CD4-positive, alpha-beta T cell treated with Interleukin-17A for 1 hour (primary cell): ENCODE measurements around the gene PARVB.

ENCODE experiments used
- DNase-seq: peaks from one replicate; pipeline ENCODE4 v3.0.0-alpha.2; 2020

The PARVB gene

DNA sequence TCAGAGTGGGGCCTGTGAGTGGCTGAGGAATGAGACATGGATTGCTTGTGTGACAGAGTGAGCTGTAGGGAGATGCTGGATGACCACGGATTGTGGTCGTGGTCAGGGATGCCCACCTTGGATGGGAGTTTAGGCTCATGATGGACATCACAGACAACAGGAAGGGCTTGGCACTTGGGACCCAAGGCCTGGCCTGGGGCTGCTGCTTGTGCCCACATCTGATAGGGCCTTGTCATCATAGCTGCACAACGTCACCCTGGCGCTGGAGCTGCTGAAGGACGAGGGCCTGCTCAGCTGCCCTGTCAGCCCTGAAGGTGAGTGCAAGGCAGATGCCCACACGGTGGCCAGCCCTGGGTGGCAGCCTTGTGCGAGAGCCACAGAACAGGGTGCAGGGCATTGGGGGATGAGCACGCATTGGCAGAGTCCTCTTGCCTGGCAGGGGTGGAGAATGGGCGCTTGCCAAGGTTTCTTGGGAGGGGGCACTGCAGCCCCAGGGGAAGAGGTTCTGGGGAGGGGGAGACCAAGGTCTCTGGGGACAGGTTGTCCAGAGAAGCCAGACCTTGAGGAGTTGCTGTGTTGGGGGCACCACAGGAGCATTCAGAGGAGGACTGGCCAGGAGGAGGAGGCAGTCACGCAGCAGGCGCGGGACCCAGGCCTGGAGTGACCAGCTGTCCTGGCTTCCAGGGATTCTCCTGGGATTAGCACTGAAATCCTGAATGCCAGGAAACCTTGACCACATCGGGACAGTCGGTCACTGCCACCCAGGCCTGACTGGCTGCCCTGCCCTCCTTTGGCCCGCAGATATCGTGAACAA is 181.6 kb downstream of the PARVB start:
- DNase-seq = no peak

DNA sequence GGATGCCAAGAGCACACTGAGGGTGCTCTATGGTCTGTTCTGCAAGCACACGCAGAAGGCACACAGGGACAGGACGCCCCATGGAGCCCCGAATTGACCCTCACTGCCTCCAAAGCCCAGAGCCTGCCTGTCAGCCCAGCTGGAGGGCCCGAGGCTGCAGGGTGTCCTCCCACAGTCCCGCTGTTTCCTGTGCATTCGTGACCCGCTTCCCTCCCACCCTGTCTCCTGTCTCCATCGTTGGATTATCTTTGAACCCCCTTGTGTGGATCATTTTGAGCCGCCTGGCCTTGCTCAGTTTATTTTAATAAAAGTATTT is 182.2 kb downstream of the PARVB start:
- no peak for DNase-seq

DNA sequence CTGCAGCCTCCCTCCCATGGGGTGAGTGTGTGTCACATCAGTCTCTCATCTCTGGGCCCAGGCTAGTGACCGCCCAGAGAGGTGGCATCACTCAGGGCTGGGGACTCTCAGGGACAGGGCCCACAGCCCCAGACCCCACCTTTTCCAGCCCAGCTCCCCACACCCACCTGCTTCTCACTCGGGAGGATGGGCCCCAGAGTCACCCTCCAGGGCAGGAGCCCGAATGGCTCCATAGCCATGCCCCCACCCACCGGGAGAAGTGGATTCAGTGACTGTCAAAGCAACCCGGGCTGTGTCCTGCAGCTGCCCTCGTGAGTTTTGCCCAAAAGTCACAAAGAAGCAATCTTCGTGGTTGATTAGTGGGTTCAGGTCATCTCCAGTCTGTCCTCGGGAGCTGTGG is 182.6 kb downstream of the PARVB start:
- no peak for DNase-seq

DNA sequence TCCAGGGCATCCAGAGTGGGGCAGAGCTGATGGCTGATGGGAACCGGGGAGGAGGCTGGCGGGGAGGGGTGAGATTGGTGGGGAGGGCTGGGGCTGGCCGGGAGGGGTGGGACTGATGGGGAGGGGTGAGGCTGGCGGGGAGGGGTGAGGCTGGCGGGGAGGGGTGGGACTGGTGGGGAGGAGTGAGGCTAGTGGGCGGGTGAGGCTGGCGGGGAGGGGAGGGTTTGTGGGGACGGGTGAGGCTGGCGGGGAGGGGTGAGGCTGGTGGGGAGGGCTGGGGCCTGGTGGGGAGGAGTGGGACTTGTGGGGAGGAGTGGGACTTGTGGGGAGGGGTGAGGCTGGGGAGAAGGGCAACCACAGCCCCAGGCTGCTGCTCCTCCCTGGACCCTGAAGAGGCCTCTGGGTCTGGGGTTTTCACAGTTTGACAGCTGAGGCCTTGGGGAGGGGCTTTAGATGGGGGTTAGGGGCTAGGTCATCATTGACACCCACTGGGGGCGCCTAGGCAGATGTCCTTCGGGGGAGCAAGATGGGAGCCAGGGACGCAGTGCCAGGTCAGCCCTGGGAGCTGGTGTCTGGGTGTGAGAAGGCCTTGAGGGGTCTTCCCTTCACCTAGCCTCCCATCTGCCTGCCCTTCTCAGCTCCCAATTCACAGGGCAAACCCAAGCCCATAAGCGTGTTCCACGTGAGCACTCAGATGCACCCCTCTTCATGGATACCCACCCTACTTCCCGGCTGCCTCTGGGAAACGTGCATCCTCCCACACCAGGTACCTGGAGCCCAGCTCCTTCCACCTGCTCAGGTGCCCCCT is 183.3 kb downstream of the PARVB start:
- no peak for DNase-seq

DNA sequence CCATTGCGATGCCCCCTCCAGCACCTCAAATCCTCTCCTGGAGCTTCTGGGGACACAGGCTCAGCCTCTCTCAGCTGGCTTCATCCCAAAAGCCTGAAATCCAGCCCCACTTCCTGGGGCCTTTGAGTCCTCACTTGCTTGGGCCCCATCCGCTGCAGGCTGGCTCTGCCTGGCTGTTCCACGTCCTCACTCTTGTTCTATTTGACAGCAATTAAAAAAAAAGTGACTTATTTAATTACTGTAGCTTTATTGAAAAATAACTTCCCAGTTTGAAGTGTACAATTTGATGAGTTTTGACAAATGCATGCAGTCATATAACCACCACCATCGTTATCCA is 183.8 kb downstream of the PARVB start:
- DNase-seq = no peak

DNA sequence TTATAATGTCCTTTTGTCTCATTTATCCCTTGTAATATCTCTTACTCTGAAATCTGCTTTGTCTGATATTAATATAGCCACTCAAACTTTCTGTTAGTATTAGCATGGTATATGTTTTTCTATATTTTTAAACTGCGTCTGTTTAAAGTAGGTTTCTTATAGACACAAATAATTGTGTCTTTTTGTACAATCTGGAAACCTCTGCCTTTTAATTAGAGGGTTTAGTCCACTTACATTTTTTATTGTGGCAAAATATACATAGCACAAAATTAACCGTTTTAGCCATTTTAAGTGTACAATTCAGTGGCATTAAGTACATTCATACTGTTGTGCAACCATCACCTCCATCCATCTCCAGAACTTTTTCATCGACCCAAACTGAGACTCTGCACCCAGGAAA is 185.2 kb downstream of the PARVB start:
- DNase-seq = no peak

DNA sequence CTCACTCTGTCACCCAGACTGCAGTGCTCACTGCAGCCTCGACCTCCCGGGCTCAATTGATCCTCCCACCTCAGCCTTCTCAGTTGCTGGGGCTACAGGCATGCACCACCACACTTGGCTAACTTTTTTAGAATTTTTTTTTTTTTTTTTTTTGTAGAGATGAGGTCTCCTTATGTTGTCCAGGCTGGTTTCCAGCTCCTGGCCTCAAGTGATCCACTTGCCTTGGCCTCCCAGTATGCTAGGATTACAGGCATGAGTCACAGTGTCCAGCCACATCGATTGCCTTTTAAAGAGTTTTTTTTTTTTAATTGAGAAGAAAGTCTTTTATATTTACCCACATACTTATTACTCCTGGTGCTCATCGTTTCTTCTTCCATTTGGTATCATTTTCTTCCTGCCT is 186.6 kb downstream of the PARVB start:
- DNase-seq = no peak

DNA sequence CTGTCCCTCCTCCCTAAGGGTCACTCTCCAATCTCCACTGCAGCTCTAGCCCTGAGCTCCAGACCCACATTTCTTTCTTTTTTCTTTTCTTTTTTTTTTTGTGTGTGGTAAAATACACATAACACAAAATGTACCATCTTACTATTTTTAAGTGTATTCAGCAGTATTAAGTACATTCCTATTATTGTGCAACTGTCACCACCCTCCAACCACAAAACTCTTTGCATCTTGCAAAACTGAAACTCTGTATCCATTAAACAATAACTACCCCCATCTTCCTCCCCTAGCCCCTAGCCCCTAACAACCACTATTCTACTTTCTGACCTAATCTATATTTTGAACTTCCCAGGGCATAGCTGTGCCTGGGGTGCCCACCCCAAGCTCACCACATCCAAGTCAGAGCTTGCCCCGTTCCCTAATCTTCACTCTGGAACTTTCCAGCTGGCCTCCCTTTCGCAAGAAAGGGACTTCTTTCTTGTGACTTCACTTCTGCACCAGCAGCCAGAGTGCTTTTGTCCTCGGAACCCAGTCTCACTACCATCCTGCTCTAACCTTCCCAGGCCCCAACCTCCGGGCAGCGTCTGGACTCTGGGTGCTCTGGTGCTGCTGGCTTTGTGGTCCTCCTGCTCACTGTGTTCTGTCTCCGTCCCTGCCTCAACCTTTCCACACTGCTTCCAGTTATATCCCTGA is 187.3 kb downstream of the PARVB start:
- DNase-seq = no peak

DNA sequence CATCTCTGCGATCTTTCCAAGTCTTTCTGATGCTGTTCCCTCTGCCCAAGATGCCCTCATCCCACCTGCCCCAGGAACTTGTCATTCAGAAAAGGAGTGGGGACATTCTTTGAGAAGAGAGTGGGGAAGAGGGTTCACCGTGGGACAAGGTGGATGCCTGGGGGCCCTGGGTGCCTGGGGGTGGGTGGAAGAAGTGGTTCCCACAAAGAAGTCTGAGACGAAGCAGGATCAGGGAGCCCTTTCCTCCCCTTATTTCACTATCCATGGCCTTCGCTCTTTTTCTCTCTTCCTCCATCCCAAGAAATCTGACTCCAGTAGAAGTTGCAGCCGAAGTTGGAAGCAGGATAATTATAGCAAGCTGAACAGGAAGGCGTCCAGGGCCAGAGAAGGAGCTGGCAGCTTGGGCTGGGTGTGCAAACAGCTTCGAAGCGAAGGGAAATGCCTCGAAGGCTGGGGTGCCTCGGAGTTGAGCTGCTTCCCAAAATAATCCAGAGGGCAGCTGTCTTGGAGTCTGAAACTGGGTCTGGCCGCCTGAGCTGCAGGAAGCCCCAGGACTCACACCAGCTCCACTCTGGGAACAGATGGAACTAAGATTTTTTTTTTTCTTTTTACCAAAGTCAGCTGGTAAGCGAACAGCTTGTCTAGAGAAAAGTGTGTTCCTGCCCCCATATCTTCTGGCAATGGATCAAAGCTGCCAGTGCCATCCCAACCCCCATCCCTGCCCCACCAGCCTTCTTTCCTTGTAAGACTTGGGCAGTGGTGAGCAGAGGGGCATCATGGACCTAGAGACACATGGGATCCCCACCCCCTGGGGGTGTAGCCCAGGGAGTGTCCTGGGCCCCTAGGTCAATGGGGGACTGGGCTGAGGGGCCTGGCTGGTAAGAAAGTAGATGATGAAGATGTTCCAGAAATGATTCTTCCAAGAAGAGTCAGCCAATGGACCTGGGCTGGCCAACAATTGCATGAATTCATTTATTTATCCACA is 188.1 kb downstream of the PARVB start:
- no peak for DNase-seq

DNA sequence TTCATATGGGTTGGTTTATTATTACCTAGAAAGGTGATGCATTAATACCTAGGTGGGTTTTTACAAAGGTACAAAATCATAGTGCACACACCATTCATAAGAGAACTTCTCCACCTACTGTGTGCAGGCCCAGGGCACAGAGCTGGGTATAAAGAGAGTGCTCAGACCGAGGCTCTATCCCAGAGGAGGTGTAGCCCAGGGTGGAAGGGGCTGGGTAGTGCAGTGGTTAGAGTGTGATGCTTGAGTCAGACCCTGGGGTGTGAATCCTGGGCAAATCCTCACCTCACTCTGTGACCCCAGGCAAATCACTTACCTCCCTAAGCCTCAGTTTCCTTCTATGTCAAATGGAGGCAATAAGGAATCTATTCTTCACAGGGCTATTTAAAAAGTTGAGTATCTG is 188.8 kb downstream of the PARVB start:
- DNase-seq = no peak

DNA sequence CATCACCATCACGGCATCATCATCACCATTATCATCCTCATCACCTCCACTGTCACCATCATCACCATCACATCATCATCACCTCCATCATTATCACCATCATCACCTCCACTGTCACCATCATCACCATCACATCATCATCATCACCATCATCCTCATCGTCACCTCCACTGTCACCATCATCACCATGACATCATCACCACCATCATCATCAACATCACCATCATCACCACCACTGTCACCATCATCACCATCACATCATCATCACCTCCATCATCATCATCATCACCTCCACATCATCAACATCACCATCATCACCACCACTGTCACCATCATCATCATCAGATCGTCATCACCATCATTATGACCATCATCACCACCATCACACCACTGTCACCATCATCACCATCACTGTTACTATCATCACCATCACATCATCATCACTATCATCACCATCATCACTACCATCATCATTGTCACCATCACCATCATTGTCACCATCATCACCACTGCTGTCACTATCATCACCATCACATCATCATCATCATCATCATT is 189.5 kb downstream of the PARVB start:
- DNase-seq = no peak

DNA sequence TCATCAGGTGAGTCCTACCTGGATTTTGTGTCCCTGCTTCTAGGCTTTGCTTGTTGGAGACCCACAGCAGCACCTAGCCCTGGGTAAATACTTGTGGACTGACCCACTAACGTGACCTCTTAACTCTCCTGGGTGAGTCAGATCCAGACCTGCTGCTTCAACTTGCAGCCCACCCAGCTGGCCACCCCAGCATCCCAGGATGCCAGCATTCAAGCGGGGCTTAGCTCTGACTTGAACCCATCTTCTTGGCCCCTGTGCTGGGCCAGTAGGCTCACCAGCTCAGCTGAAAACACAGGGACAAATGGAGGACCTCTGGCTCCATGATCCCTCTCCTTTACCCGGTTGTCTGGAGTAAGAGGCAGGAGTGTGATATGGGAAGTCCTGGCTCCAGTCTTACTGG is 190.1 kb downstream of the PARVB start:
- no peak for DNase-seq

DNA sequence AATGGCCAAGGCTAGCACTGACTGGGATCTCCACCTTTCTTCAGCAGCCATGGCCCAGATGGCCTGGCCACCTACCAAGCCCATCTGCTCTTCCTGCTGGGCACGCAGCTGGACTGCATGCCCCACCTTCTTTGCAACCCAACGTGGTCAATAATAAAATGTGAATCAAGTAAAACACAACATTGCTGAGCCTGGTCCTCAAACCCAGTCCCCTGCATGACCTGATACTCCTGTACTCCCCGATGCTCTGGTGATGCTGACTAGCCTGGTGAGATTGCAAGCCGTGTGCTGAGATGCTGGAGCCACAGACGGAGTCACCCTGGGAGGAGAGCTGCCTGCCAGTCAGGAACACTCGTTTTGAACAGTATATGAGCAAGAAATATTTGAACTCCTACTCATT is 190.7 kb downstream of the PARVB start:
- DNase-seq = no peak

DNA sequence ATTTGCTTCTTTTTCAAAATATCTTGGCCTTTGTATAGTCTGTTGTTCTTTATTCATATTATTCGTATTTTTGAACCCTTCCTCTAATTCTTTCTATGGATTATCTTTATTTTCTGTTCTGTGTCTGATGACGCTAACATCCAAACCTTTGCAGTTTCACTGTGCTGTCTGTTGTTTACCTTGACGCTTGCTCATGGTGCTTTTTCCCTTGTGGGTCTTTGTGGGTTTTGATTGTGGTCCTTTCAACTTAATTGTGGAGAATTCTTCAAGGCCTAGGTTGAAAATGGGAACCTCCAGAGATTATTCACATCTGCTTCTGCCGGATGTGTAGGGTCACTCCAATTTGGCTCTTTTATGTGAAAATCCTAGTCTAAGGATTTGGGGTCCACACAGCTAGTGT is 191.2 kb downstream of the PARVB start:
- DNase-seq = no peak

DNA sequence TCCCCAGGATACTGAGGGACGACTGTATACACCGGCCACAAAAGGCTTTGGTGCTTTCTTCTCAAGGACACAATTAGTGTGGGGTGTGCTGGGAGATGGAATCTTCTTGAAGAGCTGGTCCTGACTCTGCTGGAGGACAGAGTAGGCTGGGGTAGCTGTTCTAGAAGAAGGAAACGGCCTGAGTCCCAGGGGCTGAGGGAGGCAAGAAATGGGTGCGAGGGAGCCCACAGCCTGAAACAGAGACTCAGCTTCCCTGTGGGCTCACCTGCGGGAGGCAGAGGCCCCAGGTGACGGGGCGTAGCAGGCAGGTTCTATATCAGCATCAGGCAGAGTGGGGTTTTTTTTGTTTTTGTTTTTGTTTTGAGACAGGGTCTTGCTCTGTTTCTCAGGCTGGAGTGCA is 193.2 kb downstream of the PARVB start:
- no peak for DNase-seq

DNA sequence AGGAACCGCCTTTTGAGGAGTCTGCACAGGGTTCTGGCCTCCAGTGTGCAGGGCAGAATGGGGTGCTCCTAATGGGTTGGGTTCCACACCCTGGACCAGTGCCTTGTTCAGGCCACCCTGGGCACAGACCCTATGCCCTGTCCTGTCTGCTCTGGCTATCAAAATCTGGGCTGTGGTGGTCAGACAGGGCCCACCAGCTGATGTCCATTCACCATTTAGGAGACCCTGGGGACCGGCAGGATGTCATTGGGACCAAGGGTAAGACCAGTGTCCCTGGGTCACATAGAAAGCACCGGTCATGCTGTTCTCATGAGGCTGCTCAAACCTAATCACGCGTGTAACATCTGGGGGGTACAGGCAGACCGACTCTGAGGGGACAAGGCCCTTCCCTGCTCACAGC is 194.0 kb downstream of the PARVB start:
- no peak for DNase-seq

DNA sequence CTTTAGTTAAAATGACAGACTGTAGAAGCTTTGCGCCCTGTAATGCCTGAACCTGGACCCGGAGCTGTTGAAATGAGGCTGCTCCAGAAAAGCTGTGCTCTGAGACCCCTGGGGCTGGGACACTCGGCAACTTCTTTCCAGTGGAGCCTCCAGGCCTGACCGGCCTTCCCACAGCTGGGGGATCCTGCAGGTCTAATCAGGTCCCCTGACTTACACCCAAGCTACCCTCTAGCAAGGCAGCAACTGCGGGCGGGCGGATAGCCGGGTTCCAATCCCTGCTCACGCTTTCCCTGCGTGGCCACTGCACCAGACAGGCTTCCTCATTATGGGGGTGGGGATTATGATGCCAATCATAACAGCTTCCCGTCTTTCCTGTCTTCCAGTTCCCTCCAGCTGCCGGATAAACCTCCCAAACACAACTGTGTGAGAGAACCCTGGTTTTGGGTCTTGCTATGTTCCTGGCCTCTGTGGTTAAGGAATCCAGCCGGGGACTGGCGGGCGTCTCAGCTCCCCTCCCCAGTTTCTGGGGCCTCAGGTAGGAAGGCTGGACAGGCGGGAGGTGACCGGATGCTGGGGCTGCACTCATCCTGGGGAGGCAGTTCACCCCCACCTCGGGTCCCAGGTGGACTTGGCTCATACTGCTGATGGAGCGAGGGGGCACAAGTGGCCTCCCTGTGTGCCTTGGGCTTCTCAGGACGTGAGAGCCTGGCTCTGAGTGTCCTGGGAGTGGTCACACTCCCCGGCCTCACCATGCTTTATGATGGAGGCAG is 195.2 kb downstream of the PARVB start:
- no peak for DNase-seq

DNA sequence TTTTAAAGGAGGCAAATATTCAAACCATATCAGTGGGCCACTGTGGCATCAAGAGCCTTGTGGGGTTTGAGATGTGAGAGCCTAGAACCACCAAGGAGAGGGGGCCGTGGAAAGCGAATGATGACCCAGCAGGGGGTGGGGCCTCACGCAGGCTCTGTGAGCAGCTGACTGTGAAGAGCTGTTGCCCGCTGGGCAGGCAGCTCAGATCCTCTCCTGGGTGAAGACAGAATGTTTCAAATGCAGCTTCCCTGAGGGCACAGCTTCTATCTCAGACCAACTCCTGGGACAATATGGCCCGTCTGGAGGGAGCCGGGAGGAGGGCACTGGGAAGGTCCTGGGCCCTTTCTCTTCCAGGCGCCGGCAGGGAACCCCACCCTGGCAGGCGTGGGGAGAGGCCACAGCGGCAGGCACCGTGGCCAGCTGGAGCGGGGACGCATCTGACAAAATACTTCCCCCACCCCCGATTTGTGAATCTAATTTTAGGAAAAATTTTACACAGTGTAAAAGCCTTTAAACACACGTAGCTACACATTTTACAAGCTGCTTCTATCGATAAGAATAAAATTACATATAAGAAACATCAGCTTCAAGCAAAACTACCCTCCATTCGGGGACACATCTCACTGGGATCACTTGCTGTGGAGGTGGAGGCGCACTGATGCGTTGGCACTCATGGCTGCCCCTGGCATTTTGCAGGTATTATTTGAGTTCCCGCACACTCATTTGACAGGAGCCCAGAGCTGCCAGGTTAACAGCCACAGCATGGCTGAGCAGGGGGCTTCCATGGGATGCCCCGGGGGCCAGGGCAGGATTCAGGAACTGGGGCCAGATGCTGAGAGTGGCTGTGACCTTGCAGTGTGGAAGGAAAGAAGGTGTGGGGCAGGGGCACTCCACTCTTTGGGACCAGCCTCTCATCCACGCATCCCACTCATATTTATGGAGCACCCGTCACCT is 196.9 kb downstream of the PARVB start:
- DNase-seq = no peak

DNA sequence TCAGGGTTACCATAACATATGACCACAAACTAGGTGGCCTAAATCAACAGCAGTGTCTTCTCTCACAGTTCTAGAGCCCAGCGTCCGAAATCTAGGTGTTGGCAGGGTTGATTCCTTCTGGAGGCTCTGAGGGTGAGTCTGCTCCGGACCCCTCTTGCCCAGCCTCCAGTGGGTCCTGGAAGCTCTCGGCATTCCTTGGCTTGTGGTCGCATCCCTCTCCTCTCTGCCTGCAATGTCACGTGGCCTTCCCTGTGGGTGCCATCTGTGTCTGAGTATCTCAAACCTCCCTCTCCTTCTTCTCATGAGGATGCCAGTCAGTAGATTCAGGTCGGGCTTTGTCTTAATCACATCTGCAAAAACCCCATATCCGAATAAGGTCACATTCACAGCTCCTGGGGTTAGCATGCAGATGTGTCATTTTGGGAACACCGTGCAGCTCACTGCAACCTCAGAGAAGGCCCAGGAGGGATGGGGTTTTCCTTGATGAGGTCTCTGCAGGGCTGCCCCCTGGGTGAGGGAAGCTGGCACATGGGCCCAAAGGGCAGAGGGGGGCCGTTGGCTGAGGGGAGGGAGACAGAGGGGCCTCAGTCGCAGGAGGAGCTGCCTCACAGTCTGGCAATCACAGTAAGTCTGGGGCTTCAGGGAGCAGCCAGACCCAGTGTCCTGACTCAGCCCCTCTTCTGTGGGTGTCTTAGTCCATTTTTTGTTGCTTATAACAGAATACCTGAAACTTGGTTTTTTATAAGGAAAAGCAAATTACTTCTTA is 197.8 kb downstream of the PARVB start:
- no peak for DNase-seq
